Esophagus muscularis mucosa (tissue), 4 donors: ENCODE results near the gene ATMIN. TPM values are rescaled to one million over a fixed set of nuclear protein-coding genes. Genes with fewer than 3 reads are reported as not detected.

Experiments
- DNase-seq: peaks from one replicate; pipeline ENCODE4 v3.0.0-alpha.2; 2017; ENCODE audit errors: extremely low spot score
- H3K27ac ChIP-seq, 4 donors: fragments of 200-600 bp; sonication (generic); replicated peaks in 1 of 4; 1 replicate in 3 of 4; 2 replicates in 1 of 4; pipeline ENCODE4 v1.5.1; 2016 to 2019; ENCODE audit warnings: mild to moderate bottlenecking in 1 of 4
- H3K27me3 ChIP-seq, 4 donors: fragments of 200-600 bp; sonication (generic); one replicate each; pipeline versions ENCODE4 v1.5.1 to v1.6.0; 2016 to 2019
- H3K36me3 ChIP-seq, 4 donors: fragments of 200-600 bp; sonication (generic); one replicate each; pipeline ENCODE4 v1.5.1; 2016 to 2019
- H3K4me1 ChIP-seq, 4 donors: fragments of 200-600 bp; sonication (generic); one replicate each; pipeline ENCODE4 v1.5.1; 2016 to 2019
- H3K4me3 ChIP-seq, 4 donors: fragments of 200-600 bp; sonication (generic); 1 replicate in 2 of 4; 2 replicates in 2 of 4; pipeline ENCODE4 v1.5.1; 2016 to 2019; ENCODE audit warnings: mild to moderate bottlenecking in 4 of 4, moderate library complexity in 1 of 4
- H3K9me3 ChIP-seq, 4 donors: fragments of 200-600 bp; sonication (generic); 1 replicate in 3 of 4; 2 replicates in 1 of 4; pipeline ENCODE4 v1.5.1; 2016 to 2019
- CTCF ChIP-seq, 3 experiments: fragments of 200-600 bp in 2 of 3; fragments of 450-650 bp in 1 of 3; sonication (generic) in 2 of 3; IDR thresholded peaks; one replicate each; pipeline ENCODE4 v1.5.1; 2017 to 2019; ENCODE audit warnings: antibody characterized with exemption in 3 of 3, mild to moderate bottlenecking in 2 of 3, moderate library complexity in 1 of 3
- EP300 ChIP-seq: sonication (generic); formaldehyde crosslinking; IDR thresholded peaks from one replicate; pipeline ENCODE4 v1.6.1; 2017; ENCODE audit warnings: antibody characterized with exemption
- POLR2A ChIP-seq: fragments of 450-650 bp; IDR thresholded peaks from one replicate; pipeline ENCODE4 v1.6.1; 2017; ENCODE audit warnings: antibody characterized with exemption, moderate library complexity, mild to moderate bottlenecking, low read depth
- POLR2AphosphoS5 ChIP-seq, 2 donors: sonication (generic); formaldehyde crosslinking; IDR thresholded peaks; one replicate each; pipeline ENCODE4 v1.6.1; 2017; ENCODE audit warnings: antibody characterized with exemption in 2 of 2
- WGBS: methylation state at CpG from one replicate; pipeline ENCODE4 v1.1.5; 2018; 5-methylcytosine and 5-hydroxymethylcytosine counted together
- intact Hi-C: fragments of 100-400 bp; cut with DNase I; formaldehyde crosslinking; loops from one replicate; pipeline ENCODE4 v1.15.1; 2023
- total RNA-seq, 4 donors: library from RNA; depleted of rRNA; stranded (reverse); fragments of >200 nt; gene quantifications; one replicate each; pipeline versions ENCODE4 v1.1.0 to v1.2.1, GENCODE V29; 2016

ATMIN gene
- total RNA-seq, 4 donors from 2014 or later, result 26.6 to 34.0 (median 30.4) TPM

DNA sequence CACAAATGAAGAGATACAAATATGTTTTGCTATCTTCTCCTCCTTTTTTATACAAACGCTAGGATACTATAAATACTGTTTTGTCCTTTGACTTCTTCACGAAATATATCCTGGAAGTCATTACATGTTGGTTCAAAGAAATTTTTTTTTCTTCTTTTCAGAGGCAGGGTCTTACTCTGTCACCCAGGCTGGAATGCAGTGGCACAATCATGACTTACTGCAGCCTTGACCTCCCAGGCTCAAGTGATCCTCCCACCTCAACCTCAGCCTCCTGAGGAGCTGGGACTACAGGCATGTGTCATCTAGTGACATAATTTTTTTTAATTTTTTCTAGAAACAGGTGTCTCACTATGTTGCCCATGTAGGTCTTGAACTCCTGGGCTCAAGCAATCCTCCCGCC, 45.1 kb upstream of the ATMIN start:
- H3K36me3 ChIP-seq, result peaks cover 0 to 9% (median 2%) of the 10 kb centered on the region in 4 donors
- no peak overlapping the region for H3K27ac ChIP-seq
- WGBS, result 93% methylated on average over 3 of the region's 3 CpGs
- no peaks in the 10 kb centered on the region for H3K9me3 ChIP-seq
- peaks cover 0 to 15% (median 0%) of the 10 kb centered on the region in 4 donors for H3K4me1 ChIP-seq
- DNase-seq, result no peak
- H3K27me3 ChIP-seq, result no peaks in the 10 kb centered on the region
- no peak for TF ChIP-seq POLR2A
- TF ChIP-seq POLR2AphosphoS5 (IDR thresholded peaks at IDR 0.05), result no peak
- TF ChIP-seq EP300, result no peak
- TF ChIP-seq CTCF (IDR thresholded peaks at IDR 0.05), result no peak
- no peak overlapping the region for H3K4me3 ChIP-seq
- intact Hi-C loops, result no loop called here

- 93% methylated on average over 2 of the region's 2 CpGs for whole genome bisulfite sequencing
- Histone ChIP-seq H3K27me3 (no peaks in the 10 kb centered on the region), H3K9me3 (no peaks in the 10 kb centered on the region), H3K27ac (no peak overlapping the region), H3K4me1 (peaks cover 0 to 15% (median 0%) of the 10 kb centered on the region in 4 donors), H3K4me3 (no peak overlapping the region), H3K36me3 (peaks cover 0 to 9% (median 2%) of the 10 kb centered on the region in 4 donors)
- intact Hi-C loops, result no loop called here
- no peak for DNase-seq
- TF ChIP-seq CTCF (IDR thresholded peaks at IDR 0.05) (no peak), EP300 (no peak), POLR2AphosphoS5 (IDR thresholded peaks at IDR 0.05) (no peak), POLR2A (no peak)
Observed at GRCh38 chr16:80990978-80991377, 44.7 kb upstream of the ATMIN start.

GRCh38 chr16:80991792-80992430, 43.7 kb upstream of the ATMIN start:
- TF ChIP-seq POLR2A (no peak), POLR2AphosphoS5 (IDR thresholded peaks at IDR 0.05) (no peak), CTCF (IDR thresholded peaks at IDR 0.05) (no peak), EP300 (no peak)
- Histone ChIP-seq H3K36me3 (peaks cover 0 to 9% (median 2%) of the 10 kb centered on the region in 4 donors), H3K9me3 (no peaks in the 10 kb centered on the region), H3K27me3 (no peaks in the 10 kb centered on the region), H3K4me1 (peaks cover 0 to 9% (median 0%) of the 10 kb centered on the region in 4 donors), H3K4me3 (no peak overlapping the region), H3K27ac (no peak overlapping the region)
- 64% methylated on average over 6 of the region's 6 CpGs for WGBS
- intact Hi-C loops, result no loop called here
- DNase-seq, result no peak

DNA sequence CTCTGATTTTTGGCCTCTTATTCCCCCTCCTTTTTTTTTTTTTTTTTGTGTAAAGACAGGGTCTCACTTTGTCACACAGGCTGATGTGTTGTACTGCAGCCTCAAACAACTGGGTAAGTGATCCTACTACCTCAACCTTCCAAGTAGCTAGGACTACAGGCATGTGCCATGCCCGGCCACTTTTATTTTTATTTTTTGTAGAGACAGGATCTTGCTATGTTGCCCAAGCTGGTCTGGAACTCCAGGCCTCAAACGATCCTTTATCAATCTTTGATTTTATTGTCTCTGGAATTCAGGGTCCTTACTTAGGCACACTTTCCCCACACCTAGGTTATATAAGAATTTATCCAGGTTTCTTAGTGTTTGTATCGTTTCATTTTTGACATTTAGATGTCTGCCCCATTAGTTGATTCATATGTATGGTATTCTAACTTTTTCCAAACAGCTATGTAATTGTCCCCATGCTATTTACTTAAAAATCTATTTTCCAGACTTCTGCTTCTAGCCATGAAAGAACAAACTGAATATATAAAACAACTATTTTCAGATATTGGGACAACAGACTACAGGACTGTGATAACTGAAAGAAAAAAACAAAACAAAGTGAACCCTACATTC, 42.9 kb upstream of the ATMIN start:
- Histone ChIP-seq H3K4me1 (peaks cover 0 to 9% (median 3%) of the 10 kb centered on the region in 4 donors), H3K27ac (no peak overlapping the region), H3K4me3 (no peak overlapping the region), H3K36me3 (peaks cover 0 to 9% (median 2%) of the 10 kb centered on the region in 4 donors), H3K27me3 (no peaks in the 10 kb centered on the region), H3K9me3 (no peaks in the 10 kb centered on the region)
- DNase-seq, result no peak
- WGBS, result 52% methylated on average over 3 of the region's 3 CpGs
- intact Hi-C loops, result no loop called here
- TF ChIP-seq EP300 (no peak), POLR2AphosphoS5 (IDR thresholded peaks at IDR 0.05) (no peak), CTCF (IDR thresholded peaks at IDR 0.05) (no peak), POLR2A (no peak)
